ENCODE measurements around the gene GDNF.

Gene GDNF

GRCh38 chr5:37825334-37825915, 14.4 kb downstream of the GDNF start:
- TF ChIP-seq CTCF (IDR thresholded peaks at IDR 0.05; ENCODE audit: unreplicated experiment in 3 of 3): no peak
- Mint-ChIP-seq H3K9me3 (no peaks in the 10 kb centered on the region), H3K27ac (no peak overlapping the region), H3K4me3 (no peak overlapping the region), H3K27me3 (ENCODE audit: low read depth) (peaks cover 27% of the 10 kb centered on the region), H3K4me1 (peaks cover 9% of the 10 kb centered on the region), H3K36me3 (ENCODE audit: low read depth) (peaks cover 10% of the 10 kb centered on the region)

GRCh38 chr5:37823433-37824152, 16.2 kb downstream of the GDNF start:
- Mint-ChIP-seq H3K4me3 (no peak overlapping the region), H3K36me3 (ENCODE audit: low read depth) (peaks cover 21% of the 10 kb centered on the region), H3K27me3 (ENCODE audit: low read depth) (peaks cover 19% of the 10 kb centered on the region), H3K27ac (no peak overlapping the region), H3K4me1 (peaks cover 13% of the 10 kb centered on the region), H3K9me3 (no peaks in the 10 kb centered on the region)
- no peak for TF ChIP-seq CTCF (IDR thresholded peaks at IDR 0.05; ENCODE audit: unreplicated experiment in 3 of 3)

GRCh38 chr5:37816883-37817282, 23.0 kb downstream of the GDNF start:
- Mint-ChIP-seq H3K4me1 (peaks cover 33% of the 10 kb centered on the region), H3K9me3 (no peaks in the 10 kb centered on the region), H3K27ac (peak overlapping the region; percentile 33 to 92 (median 88)), H3K4me3 (no peak overlapping the region), H3K27me3 (ENCODE audit: low read depth) (peaks cover 4% of the 10 kb centered on the region), H3K36me3 (ENCODE audit: low read depth) (peaks cover 39% of the 10 kb centered on the region)
- TF ChIP-seq CTCF (IDR thresholded peaks at IDR 0.05; ENCODE audit: unreplicated experiment in 3 of 3): no peak

- Mint-ChIP-seq H3K4me1 (peaks cover 33% of the 10 kb centered on the region), H3K36me3 (ENCODE audit: low read depth) (peaks cover 39% of the 10 kb centered on the region), H3K27me3 (ENCODE audit: low read depth) (peaks cover 4% of the 10 kb centered on the region), H3K4me3 (no peak overlapping the region), H3K9me3 (no peaks in the 10 kb centered on the region), H3K27ac (peak overlapping the region; percentile 33 to 92 (median 88))
- no peak for TF ChIP-seq CTCF (IDR thresholded peaks at IDR 0.05; ENCODE audit: unreplicated experiment in 3 of 3)
Observed at GRCh38 chr5:37816331-37816730, 23.5 kb downstream of the GDNF start.

- no peaks in the 10 kb centered on the region for H3K9me3 Mint-ChIP-seq
Observed at GRCh38 chr5:37815913-37816312, 23.9 kb downstream of the GDNF start.

More at GRCh38 chr5:37815913-37816312, 23.9 kb downstream of the GDNF start:
- H3K27me3 Mint-ChIP-seq (ENCODE audit: low read depth): peaks cover 4% of the 10 kb centered on the region
- no peak overlapping the region for H3K4me3 Mint-ChIP-seq
- TF ChIP-seq CTCF (IDR thresholded peaks at IDR 0.05; ENCODE audit: unreplicated experiment in 3 of 3): no peak
- H3K27ac Mint-ChIP-seq: no peak overlapping the region
- peaks cover 33% of the 10 kb centered on the region for H3K4me1 Mint-ChIP-seq
- H3K36me3 Mint-ChIP-seq (ENCODE audit: low read depth): peaks cover 39% of the 10 kb centered on the region
